Measurements from ENCODE around the gene FAM9C. TPM values are rescaled to one million over a fixed set of nuclear protein-coding genes. Genes with fewer than 3 reads are reported as not detected.

The FAM9C gene
- polyA plus RNA-seq, 1 donor (not counting 4 experiments of a cell fraction or from before 2014, with no cell fraction given): not detected

DNA sequence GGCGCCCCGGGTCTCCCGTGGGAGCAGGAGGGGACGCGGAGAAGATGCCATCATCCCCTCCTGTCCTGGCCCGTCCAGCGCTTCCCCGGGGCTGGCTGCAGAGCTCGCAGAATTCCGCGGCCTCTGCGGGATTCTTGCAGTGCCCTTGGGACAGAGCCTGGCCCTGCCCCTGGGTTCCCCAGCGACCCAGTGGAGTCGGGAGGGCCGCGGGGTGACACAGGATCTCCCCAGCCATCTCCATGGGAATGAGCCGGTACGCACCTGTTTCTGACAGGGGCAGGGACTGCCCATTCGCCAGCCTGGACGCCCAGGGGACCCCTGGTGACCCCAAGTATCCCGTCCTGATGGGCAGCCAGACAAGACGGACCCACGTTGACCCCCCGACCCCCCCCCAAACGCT lies 482 bp downstream of the FAM9C start:
- dilution Hi-C loops (cut with MboI; ENCODE audit: extremely low pct_ligation_motif_present, low sequenced_read_pairs): no loop called here
- H3K27me3 ChIP-seq (ENCODE audit: control insufficient read depth, extremely low read depth, insufficient read depth, low read length): no peaks in the 10 kb centered on the region
- DNase-seq (ENCODE audit: low read depth, low spot score) (no peak), FAIRE-seq (no peak)
- H3K9ac ChIP-seq (ENCODE audit: control insufficient read depth, extremely low read depth, insufficient read depth, low read length): no peak overlapping the region
- H2AFZ ChIP-seq (ENCODE audit: control insufficient read depth, low read length): no peak overlapping the region
- no peaks in the 10 kb centered on the region for H3K4me1 ChIP-seq (ENCODE audit: control insufficient read depth, extremely low read depth, insufficient read depth, low read length)
- no peaks in the 10 kb centered on the region for H3K79me2 ChIP-seq (ENCODE audit: control insufficient read depth, insufficient read depth, low read length)
- H4K20me1 ChIP-seq (ENCODE audit: control insufficient read depth, extremely low read depth, insufficient read depth, low read length): no peaks in the 10 kb centered on the region
- H3K9me3 ChIP-seq (ENCODE audit: control insufficient read depth, low read depth, low read length): no peaks in the 10 kb centered on the region
- H3K9me1 ChIP-seq (ENCODE audit: control insufficient read depth, extremely low read depth, insufficient read depth, low read length): no peaks in the 10 kb centered on the region
- H3K36me3 ChIP-seq (ENCODE audit: control insufficient read depth in 2 of 2, extremely low read depth in 1 of 2, insufficient read depth in 2 of 2, low read length in 2 of 2): no peaks in the 10 kb centered on the region
- H3K4me2 ChIP-seq (ENCODE audit: control insufficient read depth, extremely low read depth, insufficient read depth, low read depth, low read length): no peak overlapping the region
- H3K4me3 ChIP-seq (ENCODE audit: control insufficient read depth in 2 of 3, extremely low read depth in 1 of 3, insufficient read depth in 2 of 3, low read depth in 1 of 3, low read length in 3 of 3): no peak overlapping the region
- H3K27ac ChIP-seq (ENCODE audit: control insufficient read depth, insufficient read depth, low read length): no peak overlapping the region
- no peak for TF ChIP-seq EZH2 (IDR thresholded peaks at IDR 0.05; ENCODE audit: low read length)
- TF ChIP-seq, protein P1, sequence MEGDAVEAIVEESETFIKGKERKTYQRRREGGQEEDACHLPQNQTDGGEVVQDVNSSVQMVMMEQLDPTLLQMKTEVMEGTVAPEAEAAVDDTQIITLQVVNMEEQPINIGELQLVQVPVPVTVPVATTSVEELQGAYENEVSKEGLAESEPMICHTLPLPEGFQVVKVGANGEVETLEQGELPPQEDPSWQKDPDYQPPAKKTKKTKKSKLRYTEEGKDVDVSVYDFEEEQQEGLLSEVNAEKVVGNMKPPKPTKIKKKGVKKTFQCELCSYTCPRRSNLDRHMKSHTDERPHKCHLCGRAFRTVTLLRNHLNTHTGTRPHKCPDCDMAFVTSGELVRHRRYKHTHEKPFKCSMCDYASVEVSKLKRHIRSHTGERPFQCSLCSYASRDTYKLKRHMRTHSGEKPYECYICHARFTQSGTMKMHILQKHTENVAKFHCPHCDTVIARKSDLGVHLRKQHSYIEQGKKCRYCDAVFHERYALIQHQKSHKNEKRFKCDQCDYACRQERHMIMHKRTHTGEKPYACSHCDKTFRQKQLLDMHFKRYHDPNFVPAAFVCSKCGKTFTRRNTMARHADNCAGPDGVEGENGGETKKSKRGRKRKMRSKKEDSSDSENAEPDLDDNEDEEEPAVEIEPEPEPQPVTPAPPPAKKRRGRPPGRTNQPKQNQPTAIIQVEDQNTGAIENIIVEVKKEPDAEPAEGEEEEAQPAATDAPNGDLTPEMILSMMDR (optimal IDR thresholded peaks at IDR 0.05 in 1 of 3, IDR thresholded peaks at IDR 0.05 in 1 of 3, conservative IDR thresholded peaks at IDR 0.05 in 1 of 3; ENCODE audit: extremely low read depth in 1 of 3, insufficient read depth in 2 of 3, low read length in 3 of 3): no peak

DNA sequence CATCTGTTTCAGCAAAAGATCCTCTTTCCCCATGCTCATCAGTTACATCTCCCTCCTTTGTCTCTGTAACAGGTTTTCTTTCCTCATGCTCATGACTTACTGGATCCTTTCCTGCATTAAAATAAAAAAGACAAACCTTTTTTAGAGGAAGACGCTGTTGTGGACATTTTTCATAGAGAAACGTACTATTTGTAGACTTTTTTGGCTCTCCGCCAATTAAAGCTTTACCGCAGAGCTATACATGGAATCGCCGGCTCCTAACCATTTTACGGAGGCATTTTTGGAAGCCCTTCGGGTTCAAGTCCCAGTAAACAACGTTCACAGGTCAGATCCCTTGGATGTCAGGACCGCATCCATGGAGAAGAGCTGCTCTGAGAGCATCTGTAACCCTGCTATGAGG lies 1.3 kb downstream of the FAM9C start:
- Histone ChIP-seq H3K4me2 (ENCODE audit: control insufficient read depth, extremely low read depth, insufficient read depth, low read depth, low read length) (no peak overlapping the region), H4K20me1 (ENCODE audit: control insufficient read depth, extremely low read depth, insufficient read depth, low read length) (no peaks in the 10 kb centered on the region), H3K36me3 (ENCODE audit: control insufficient read depth in 2 of 2, extremely low read depth in 1 of 2, insufficient read depth in 2 of 2, low read length in 2 of 2) (no peaks in the 10 kb centered on the region), H3K4me1 (ENCODE audit: control insufficient read depth, extremely low read depth, insufficient read depth, low read length) (no peaks in the 10 kb centered on the region), H3K9me1 (ENCODE audit: control insufficient read depth, extremely low read depth, insufficient read depth, low read length) (no peaks in the 10 kb centered on the region), H2AFZ (ENCODE audit: control insufficient read depth, low read length) (no peak overlapping the region), H3K4me3 (ENCODE audit: control insufficient read depth in 2 of 3, extremely low read depth in 1 of 3, insufficient read depth in 2 of 3, low read depth in 1 of 3, low read length in 3 of 3) (no peak overlapping the region), H3K27me3 (ENCODE audit: control insufficient read depth, extremely low read depth, insufficient read depth, low read length) (no peaks in the 10 kb centered on the region), H3K9ac (ENCODE audit: control insufficient read depth, extremely low read depth, insufficient read depth, low read length) (no peak overlapping the region), H3K9me3 (ENCODE audit: control insufficient read depth, low read depth, low read length) (no peaks in the 10 kb centered on the region), H3K27ac (ENCODE audit: control insufficient read depth, insufficient read depth, low read length) (no peak overlapping the region), H3K79me2 (ENCODE audit: control insufficient read depth, insufficient read depth, low read length) (no peaks in the 10 kb centered on the region)
- DNase-seq (ENCODE audit: low read depth, low spot score) (no peak), FAIRE-seq (no peak)
- dilution Hi-C loops (cut with MboI; ENCODE audit: extremely low pct_ligation_motif_present, low sequenced_read_pairs): no loop called here
- TF ChIP-seq, protein P1 (optimal IDR thresholded peaks at IDR 0.05 in 1 of 3, IDR thresholded peaks at IDR 0.05 in 1 of 3, conservative IDR thresholded peaks at IDR 0.05 in 1 of 3; ENCODE audit: extremely low read depth in 1 of 3, insufficient read depth in 2 of 3, low read length in 3 of 3): no peak
- no peak for TF ChIP-seq EZH2 (IDR thresholded peaks at IDR 0.05; ENCODE audit: low read length)
